Measurements from ENCODE around the gene EFEMP1.

- TF ChIP-seq CTCF (IDR thresholded peaks at IDR 0.05) (no peak), USF2 (IDR thresholded peaks at IDR 0.05; ENCODE audit: borderline replicate concordance, low read depth, low read length) (no peak), MEF2A (IDR thresholded peaks at IDR 0.05; ENCODE audit: borderline replicate concordance, low read depth) (no peak), GABPA (IDR thresholded peaks at IDR 0.05; ENCODE audit: low read depth) (no peak), POLR2AphosphoS5 (IDR thresholded peaks at IDR 0.05; ENCODE audit: low read depth, low read length) (no peak), ELF1 (IDR thresholded peaks at IDR 0.05) (no peak), REST (IDR thresholded peaks at IDR 0.05; ENCODE audit: low read depth, low read length) (no peak), EP300 (IDR thresholded peaks at IDR 0.05; ENCODE audit: borderline replicate concordance in 1 of 2, low read depth in 1 of 2, low read length in 1 of 2) (no peak), SIN3A (IDR thresholded peaks at IDR 0.05; ENCODE audit: borderline replicate concordance, low read depth, low read length) (no peak), ZBTB33 (IDR thresholded peaks at IDR 0.05; ENCODE audit: borderline replicate concordance, low read depth) (no peak), NRF1 (IDR thresholded peaks at IDR 0.05; ENCODE audit: low read depth, low read length) (no peak), SMC3 (IDR thresholded peaks at IDR 0.05; ENCODE audit: low read depth, low read length) (no peak), RAD21 (IDR thresholded peaks at IDR 0.05; ENCODE audit: low read length) (no peak), NFIC (IDR thresholded peaks at IDR 0.05; ENCODE audit: borderline replicate concordance) (no peak)
Measured at GRCh38 chr2:55917713-55918390, 5.7 kb downstream of the EFEMP1 start.

All from SK-N-SH (cell line).